Hindlimb muscle (tissue), 1 donor: ENCODE results near the gene TRIM14. TPM values are rescaled to one million over a fixed set of nuclear protein-coding genes. Genes with fewer than 3 reads are reported as not detected.
"Not testable (repeated sequence)": the region's sequence is repeated elsewhere in the genome, so short reads cannot be mapped to it uniquely, and the experiment has no call there.

Experiments
- DNase-seq: peaks from one replicate; pipeline ENCODE4 v3.0.0-alpha.2; 2013
- polyA plus RNA-seq: library from polyadenylated mRNA; unstranded; fragments of 120-200 nt; gene quantifications from one replicate; pipeline ENCODE4 v1.2.1, GENCODE V29; 2013; ENCODE audit not compliant: insufficient read length

Gene TRIM14
- polyA plus RNA-seq, 1 donor, result 1.1 TPM

DNA sequence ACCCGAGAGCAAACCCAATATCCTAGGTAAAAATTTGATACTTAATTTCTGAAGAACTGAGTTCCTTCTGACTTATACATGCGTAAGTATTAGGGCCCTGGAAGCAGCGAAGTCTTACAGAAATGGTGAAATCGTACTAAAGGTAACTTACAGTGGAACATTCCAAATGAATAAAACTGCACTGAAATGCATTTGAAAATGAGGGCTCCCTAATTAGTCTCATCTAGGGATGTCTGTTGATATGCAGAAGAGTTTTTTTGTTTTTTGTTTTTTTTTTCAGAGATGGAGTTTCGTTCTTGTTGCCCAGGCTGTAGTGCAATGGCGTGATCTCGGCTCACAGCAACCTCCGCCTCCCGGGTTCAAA is 72.9 kb downstream of the TRIM14 start:
- DNase-seq, result no peak

DNA sequence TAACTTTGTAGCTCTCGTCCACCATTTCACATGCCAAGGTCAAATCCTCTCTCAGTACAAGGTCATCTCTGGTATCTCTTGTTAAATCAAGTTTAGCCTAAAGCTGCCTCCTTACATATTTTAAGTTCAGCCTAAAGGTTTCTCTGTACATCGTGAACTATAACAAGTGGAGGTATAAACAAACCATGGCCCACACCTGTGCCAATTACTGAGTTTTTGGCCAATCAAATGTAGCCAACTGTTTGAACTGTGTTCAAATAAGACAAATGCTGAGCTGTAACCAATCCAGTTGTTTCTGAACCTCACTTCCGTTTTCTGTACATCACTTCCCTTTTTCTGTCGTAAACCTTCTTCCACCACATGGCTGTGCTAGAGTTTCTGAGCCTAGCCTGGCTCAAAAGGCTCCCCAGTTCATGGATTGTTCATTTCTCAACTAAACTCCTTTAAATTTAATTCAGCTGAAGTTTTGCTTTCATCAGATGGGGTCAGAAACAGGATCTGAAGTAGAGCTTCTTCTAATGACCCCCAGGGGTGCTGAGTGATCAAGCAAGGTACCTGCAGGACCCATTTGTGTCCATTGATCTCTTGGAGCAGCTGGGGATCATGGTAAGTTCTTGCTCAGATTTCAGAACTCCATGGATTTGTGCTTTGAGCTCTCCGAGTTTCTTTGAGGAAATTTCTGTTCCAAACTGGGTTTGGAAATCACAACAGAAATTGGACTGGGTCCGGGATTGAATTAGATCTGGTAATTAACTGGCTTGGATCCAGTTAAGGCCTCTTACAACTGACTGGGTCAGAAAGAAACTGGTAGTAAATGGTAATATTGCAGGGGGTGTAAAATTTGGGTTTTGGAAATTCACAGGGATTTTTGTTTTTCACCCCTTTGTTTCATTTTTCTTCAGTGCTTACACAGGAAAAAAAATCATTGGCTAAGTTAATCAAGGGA is 73.5 kb downstream of the TRIM14 start:
- DNase-seq, result no peak

DNA sequence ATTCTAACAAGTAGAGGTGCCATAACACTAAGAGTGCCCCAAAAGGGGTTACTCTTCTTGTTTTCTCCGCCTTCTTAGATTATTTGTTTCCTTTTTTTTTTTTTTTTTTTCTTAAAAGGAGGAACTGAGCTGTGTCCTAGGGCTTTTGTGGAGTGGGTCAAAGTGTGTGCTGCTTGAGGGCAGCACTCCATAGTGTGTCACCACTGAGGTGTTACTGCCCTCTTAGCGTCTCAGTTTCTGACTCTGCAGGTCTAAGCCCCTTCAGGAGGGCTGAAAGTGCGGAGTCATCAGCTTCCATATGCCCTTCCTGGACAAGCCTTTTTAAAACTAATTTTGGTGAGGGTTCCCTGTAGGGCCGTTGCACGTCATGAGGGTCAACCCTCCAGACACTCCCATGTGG is 75.1 kb downstream of the TRIM14 start:
- no peak for DNase-seq

DNA sequence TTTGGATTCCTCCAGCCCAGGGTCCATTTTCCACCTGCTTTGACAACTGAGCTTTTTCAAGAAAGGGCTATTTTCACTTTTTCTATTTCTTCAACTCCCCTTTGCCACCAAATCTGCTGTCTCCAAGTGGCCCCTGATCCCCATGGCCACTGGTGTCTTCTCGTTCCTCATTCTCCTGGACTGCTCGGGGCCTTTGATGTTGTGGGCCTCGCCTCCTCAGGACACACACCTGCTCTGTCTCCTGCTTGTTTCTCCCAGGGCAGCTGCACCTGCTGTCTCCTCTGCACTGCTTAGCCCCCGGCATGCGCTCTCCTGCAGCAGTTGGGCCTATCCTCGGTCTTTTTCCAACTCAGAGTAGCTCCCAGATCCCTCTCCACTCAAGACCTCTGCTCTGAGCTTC is 78.8 kb downstream of the TRIM14 start:
- DNase-seq, result no peak

DNA sequence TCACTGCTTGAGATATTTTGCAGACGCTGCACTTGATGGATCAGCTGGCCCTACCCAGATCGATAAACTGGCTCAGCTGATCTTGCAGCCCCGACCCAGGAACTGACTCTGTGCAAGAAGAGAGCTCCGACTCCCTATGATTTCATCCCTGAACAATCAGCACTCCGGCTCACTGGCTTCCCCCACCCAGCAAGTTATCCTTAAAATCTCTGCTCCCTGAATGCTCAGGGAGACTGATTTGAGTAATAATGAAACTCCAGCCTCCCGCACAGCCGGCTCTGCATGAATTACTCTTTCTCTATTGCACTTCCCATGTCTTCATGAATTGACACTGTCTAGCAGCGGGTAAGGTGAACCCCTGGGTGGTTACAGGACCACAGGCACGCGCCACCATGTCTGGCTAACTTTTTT is 79.4 kb downstream of the TRIM14 start:
- no peak for DNase-seq

DNA sequence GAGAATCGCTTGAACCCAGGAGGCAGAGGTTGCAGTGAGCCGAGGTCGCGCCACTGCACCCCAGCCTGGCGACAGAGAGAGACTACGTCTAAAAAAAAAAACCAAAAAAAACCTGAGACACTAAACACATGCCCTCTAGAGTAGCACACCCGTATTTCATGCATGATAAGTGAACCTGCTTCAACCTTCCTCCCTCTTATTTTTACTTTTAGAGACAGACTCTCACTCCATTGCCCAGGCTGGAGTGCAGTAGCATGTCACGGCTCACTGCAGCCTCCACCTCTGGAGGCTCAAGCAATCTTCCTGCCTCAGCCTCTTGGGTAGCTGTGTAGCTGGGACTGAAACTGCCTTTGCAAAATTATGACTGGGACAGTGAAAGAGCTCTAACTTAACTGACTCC is 80.1 kb downstream of the TRIM14 start:
- no peak for DNase-seq

DNA sequence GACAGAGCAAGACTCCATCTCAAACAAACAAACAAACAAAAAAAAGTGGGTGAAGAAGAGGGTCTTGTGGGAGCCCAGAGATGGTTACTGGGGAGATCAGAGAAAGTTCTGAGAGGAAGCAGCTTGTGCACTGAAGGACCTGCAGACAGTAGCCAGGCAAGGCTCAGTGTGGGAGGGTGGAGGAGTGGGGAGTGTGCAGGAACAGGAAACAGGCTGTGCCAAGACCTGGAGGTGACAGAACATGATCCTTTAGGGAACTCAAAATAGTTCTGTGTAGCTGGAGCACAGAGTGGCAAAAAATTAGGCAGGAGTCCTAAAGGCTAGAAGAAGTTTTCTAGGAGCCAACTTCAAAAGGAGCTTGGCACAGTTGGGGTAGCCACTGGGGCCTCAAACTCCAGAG is 81.7 kb downstream of the TRIM14 start:
- no peak for DNase-seq

DNA sequence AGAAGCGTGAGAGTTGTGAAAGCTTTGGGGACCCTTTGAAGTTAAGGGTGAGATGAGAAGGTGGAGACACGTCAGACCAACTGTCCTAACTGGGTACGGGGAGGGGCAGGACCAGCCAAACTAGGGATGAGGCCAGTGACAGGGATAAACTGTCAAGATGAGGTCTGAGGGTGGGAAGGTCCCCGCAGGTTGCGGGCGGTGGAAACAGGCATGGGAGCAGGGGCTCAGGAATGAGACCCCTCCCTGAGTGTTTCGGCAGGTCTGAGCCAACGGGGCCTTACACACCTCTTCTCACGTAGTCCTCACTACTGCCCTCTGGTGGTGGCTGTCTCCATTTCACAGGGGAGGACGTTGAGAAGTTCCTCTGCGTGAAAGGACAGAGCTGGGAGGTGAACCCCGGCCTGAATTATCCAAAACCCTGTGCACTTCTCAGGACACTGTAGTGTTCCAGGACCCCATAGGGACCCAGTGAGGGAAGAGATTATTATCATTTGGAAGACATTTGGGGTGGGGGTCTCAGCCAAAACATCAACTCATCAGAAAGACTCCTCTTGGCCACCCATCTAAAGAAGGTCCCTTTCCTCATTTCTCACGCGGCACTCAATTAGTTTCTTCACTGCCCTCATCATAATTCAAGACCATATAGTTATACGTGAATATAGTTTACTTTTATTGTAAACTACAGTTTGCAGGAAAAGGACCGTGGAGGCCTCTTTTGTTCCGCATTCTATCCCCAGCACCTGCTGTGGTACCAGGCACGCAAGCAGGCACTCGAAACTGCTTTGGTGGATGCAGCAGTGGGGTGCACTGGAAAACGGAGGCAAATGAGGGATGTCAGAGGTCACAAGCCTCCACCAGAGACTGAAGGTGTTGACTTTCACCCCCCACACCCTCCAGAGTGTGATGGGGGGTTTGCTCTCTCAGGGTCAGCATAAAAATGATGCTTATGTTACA is 84.2 kb downstream of the TRIM14 start:
- peak; percentile 73 for DNase-seq

DNA sequence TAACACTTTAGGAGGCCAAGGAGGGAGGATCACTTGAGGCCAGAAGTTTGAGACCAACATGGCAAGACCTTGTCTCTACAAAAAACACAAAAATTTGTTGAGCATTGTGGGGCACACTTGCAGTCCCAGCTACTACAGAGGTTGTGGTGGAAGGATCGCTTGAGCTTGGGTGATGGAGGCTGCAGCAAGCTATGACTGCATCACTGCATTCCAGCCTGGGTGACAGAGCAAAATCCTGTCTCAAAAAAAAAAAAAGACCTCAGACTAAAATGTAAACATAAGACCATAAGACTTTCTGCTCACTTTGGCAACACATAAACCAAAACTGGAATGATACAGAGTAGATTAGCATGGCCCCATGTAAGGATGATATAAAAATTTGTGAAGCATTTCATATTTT is 87.1 kb downstream of the TRIM14 start:
- no peak for DNase-seq

DNA sequence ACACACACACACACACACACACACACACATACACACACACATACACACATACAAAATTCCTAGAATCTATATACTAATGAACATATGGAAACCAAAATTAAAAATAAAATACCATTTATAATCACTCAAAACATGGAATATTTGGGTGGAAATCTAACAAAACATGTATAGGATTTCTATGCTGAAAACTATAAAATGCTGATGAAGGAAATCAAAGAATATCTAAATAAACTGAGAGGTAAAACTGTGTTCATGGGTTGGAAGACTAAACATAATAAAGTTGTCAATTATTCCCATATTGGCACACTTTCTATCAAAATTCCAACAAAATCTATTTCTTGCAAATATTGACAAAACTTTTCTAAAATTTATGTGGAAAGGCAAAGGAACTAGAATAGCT is 87.9 kb downstream of the TRIM14 start:
- no peak for DNase-seq

DNA sequence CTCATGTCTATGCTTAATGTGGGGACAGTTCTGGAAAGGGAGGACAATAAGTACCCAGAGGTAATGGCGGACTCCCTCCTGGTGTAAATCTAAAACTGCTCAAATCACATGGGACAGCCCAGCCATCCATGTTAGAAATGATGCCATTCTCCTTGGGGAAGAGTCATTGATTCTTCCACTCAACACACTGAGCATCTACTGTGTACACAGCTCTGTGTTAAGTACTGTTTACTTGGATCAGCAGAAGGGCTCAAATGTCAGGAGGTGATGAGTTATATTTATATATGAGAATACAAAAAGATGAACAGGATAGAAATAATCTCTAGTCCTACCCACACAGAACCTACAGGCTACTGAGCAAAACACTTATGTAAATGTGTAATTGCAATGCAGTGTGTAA is 94.3 kb downstream of the TRIM14 start:
- DNase-seq, result no peak

DNA sequence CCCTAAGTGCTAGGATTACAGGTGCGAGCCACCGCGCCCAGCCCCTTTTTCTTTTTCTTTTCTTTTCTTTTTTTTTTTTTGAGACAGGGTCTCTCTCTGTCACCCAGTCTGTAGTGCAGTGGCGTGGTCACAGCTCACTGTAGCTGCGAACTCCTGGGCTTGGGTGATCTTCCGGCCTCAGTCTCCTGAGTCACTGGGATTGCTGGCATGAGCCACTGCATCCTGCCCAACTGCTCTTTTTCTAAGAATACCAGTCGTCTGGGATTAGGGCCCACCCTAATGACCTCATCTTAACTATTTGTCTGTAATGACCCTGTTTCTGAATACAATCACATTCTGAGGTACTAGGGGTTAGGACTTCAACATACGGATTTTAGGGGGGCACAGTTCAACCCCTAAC is 96.6 kb downstream of the TRIM14 start:
- no peak for DNase-seq

DNA sequence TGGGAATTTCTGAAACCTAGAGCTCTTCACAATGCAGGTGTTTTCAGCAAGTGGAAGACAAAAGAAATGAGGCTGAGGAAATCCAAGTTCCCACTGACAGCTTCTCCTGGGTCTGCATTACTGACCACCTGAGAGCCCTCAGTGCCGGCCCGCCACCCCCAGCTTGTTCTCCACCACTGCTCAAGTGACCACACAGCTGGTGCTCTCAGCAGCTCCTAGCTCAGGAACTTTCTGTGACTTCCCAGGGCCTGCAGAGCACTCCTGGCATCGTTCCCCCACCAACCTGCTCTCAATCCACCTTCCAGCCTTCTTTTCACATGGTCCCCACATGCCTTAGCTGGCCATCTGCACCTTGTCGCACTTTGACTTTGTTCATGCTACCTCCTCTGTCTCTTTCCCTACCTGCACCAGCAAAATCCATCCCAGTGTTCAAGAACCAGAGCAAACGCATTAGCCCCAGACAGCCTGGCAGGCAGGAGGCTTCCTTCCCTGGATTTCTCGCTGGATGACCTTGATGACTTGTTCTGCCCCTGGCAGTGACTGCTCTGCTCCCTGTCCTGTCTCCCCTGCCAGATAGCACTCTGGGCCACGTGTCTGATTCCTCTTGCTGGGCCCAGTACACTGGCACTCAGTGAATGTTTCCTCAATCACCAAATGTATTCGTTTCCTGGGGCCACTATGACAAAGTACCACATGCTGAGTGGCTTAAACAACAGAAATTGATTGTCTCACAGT is 97.5 kb downstream of the TRIM14 start:
- no peak for DNase-seq

DNA sequence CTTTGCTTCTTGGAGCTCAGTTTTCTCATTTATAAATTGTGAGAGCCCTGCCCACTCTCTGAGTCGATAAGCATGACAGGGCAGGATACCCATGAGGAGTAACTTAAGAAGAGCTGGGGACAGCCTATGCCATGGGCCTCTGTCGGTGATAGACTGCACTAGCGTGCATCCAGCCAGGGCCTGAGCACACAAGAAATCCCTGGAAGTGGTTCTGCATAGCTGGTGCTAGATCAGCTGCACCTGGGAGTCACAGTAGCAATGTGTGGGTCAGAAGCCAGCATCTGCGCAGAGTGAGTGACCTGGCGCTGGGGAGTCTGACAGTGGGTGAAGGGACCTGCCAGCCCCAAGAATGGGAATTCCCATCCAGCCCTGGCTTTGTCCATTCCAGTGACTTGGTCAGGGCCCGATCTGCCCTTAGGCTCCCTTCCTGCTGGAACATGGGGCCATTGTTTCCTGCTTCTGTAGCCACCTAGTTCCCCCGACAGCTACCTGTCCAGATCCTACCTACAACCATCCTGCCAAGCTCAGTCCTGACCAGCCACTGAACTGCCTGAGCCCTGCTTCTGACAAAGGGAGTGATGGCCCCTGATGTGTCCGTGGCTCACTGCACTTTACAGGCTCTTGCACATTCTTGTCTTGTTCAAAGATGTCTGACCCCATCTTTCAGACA is 98.4 kb downstream of the TRIM14 start:
- no peak for DNase-seq

DNA sequence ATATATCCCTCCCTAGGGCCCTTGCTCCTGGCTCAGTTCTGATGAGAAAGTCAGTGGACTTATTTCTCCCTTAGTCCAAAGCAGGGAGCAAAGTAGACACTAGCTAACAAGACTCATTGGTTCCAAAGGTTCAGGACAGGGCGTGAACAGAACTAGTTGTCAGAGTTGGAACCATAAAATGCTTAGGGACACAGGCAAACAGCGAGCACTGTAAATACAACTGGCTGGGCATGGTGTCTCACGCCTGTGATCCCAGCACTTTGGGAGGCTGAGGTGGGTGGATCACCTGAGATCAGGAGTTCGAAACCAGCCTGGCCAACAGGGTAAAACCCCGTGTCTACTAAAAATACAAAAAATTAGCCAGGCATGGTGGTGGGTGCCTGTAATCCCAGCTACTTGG is 99.2 kb downstream of the TRIM14 start:
- not testable (repeated sequence) for DNase-seq

Other genes with a start within 250 kb of the TRIM14 start
- 11.7 TPM for gene TRMO, start 196.7 kb downstream of the TRIM14 start, polyA plus RNA-seq
- gene HEMGN, start 181.1 kb downstream of the TRIM14 start, polyA plus RNA-seq, result 4.2 TPM
- gene ANP32B, start 135.9 kb downstream of the TRIM14 start, polyA plus RNA-seq, result 129 TPM
- gene NANS, start 62.5 kb downstream of the TRIM14 start, polyA plus RNA-seq, result 27.9 TPM
- gene CORO2A, start 73.4 kb upstream of the TRIM14 start, polyA plus RNA-seq, result 0.37 TPM
- gene TBC1D2, start 136.4 kb upstream of the TRIM14 start, polyA plus RNA-seq, result 3.6 TPM